Smooth muscle cell (in vitro differentiated cells): ENCODE results near the gene IL27RA. TPM values are rescaled to one million over a fixed set of nuclear protein-coding genes. Genes with fewer than 3 reads are reported as not detected.

Experiments used
- DNase-seq: peaks from one replicate; lab custom pipeline; 2025; ENCODE audit not compliant: unreplicated experiment; lab: John Stamatoyannopoulos, UW
- H2AFZ ChIP-seq: fragments of 200-600 bp; sonication (generic); 2 replicates; pipeline ENCODE4 v1.6.0; 2016; ENCODE audit warnings: antibody characterized with exemption, low read depth, mild to moderate bottlenecking
- H3F3A ChIP-seq: fragments of 200-600 bp; sonication (generic); 2 replicates; pipeline ENCODE4 v1.6.0; 2017; ENCODE audit warnings: antibody characterized with exemption, low read depth
- H3K27ac ChIP-seq: fragments of 200-600 bp; sonication (generic); 2 replicates; pipeline ENCODE4 v1.5.1; 2016; ENCODE audit warnings: low read depth, mild to moderate bottlenecking
- H3K27me3 ChIP-seq: fragments of 200-600 bp; sonication (generic); 2 replicates; pipeline ENCODE4 v1.6.1; 2016; ENCODE audit warnings: low read depth, mild to moderate bottlenecking
- H3K36me3 ChIP-seq: fragments of 200-600 bp; sonication (generic); 2 replicates; pipeline ENCODE4 v1.5.1; 2016; ENCODE audit warnings: low read depth
- H3K4me1 ChIP-seq: fragments of 200-600 bp; sonication (generic); 2 replicates; pipeline ENCODE4 v1.5.1; 2016; ENCODE audit warnings: low read depth
- H3K4me2 ChIP-seq: fragments of 200-600 bp; sonication (generic); 2 replicates; pipeline ENCODE4 v1.6.0; 2016; ENCODE audit warnings: mild to moderate bottlenecking
- H3K4me3 ChIP-seq: fragments of 200-600 bp; sonication (generic); 2 replicates; pipeline ENCODE4 v1.5.1; 2016; ENCODE audit warnings: mild to moderate bottlenecking
- H3K79me2 ChIP-seq: fragments of 200-600 bp; sonication (generic); 2 replicates; pipeline ENCODE4 v1.6.0; 2016; ENCODE audit warnings: low read depth, mild to moderate bottlenecking
- H3K9ac ChIP-seq: fragments of 200-600 bp; sonication (generic); 2 replicates; pipeline ENCODE4 v1.6.0; 2016; ENCODE audit warnings: low read depth
- H3K9me3 ChIP-seq: fragments of 200-600 bp; sonication (generic); replicated peaks from 2 replicates; pipeline ENCODE4 v1.5.1; 2016; ENCODE audit warnings: low read depth
- H4K20me1 ChIP-seq: fragments of 200-600 bp; sonication (generic); 2 replicates; pipeline ENCODE4 v1.6.0; 2016; ENCODE audit warnings: low read depth
- WGBS: methylation state at CpG from one replicate; pipeline ENCODE4 v1.1.7; 2016; ENCODE audit warnings: low lambda C conversion rate; 5-methylcytosine and 5-hydroxymethylcytosine counted together
- polyA plus RNA-seq: library from polyadenylated mRNA; unstranded; fragments of >200 nt; fragmentation: Nextera tagmentation; extraction: Ambion mirVana; gene quantifications from 2 replicates; pipeline ENCODE4 v1.2.1, GENCODE V29; 2016
- total RNA-seq: library from RNA; depleted of rRNA; stranded (reverse); fragments of >200 nt; gene quantifications from 2 replicates; pipeline ENCODE4 v1.2.3, GENCODE V29; 2014
- TF ChIP-seq, protein P1 (sequence below): fragments of 200-600 bp; sonication (generic); IDR thresholded peaks from 2 replicates; pipeline ENCODE4 v1.5.1; 2017; ENCODE audit warnings: borderline replicate concordance, mild to moderate bottlenecking, antibody characterized with exemption; ENCODE audit not compliant: insufficient read depth, poor library complexity, severe bottlenecking

Gene IL27RA
- total and polyA plus RNA-seq, 2 experiments from 2014 or later = 3.1 to 3.8 TPM

DNA sequence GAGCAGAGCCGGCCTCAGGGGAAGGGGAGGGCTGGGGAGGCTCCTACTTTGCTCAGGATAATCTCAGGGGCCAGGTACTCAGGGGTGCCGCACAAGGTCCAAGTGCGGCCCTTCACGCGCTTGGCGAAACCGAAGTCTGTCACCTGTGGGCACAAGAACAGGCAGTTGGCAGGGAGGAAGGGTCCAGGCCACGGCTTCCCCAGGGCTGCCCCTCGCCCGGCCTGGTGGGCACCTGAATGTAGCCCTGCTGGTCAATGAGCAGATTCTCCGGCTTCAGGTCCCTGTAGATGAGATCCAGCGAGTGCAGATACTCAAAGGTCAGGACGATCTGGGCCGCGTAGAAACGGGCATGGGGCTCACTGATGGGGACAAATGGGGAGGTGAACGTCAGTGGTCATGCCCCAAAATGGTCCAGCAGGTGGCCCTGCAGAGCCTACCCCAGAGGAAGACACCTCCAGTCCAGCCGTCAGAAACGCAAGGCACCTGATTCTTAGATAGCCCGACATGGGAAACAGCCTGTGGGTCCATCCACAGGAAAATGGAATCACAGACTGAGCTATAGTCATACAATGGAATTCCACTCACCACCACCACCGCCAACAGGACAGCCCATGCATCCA, 66.1 kb downstream of the IL27RA start:
- no peak overlapping the region for H3K4me3 ChIP-seq
- no peak overlapping the region for H3K27ac ChIP-seq
- H3K27me3 ChIP-seq = no peaks in the 10 kb centered on the region
- H3K79me2 ChIP-seq = no peaks in the 10 kb centered on the region
- H3K36me3 ChIP-seq = no peaks in the 10 kb centered on the region
- no peak for DNase-seq
- no peaks in the 10 kb centered on the region for H3K4me1 ChIP-seq
- H3K9me3 ChIP-seq = no peaks in the 10 kb centered on the region
- TF ChIP-seq, protein P1, sequence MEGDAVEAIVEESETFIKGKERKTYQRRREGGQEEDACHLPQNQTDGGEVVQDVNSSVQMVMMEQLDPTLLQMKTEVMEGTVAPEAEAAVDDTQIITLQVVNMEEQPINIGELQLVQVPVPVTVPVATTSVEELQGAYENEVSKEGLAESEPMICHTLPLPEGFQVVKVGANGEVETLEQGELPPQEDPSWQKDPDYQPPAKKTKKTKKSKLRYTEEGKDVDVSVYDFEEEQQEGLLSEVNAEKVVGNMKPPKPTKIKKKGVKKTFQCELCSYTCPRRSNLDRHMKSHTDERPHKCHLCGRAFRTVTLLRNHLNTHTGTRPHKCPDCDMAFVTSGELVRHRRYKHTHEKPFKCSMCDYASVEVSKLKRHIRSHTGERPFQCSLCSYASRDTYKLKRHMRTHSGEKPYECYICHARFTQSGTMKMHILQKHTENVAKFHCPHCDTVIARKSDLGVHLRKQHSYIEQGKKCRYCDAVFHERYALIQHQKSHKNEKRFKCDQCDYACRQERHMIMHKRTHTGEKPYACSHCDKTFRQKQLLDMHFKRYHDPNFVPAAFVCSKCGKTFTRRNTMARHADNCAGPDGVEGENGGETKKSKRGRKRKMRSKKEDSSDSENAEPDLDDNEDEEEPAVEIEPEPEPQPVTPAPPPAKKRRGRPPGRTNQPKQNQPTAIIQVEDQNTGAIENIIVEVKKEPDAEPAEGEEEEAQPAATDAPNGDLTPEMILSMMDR = no peak
- H4K20me1 ChIP-seq = no peaks in the 10 kb centered on the region
- H2AFZ ChIP-seq = no peak overlapping the region
- no peak overlapping the region for H3K9ac ChIP-seq
- 93% methylated on average over 20 of the region's 21 CpGs for WGBS
- no peak overlapping the region for H3K4me2 ChIP-seq
- H3F3A ChIP-seq = no peaks in the 10 kb centered on the region

DNA sequence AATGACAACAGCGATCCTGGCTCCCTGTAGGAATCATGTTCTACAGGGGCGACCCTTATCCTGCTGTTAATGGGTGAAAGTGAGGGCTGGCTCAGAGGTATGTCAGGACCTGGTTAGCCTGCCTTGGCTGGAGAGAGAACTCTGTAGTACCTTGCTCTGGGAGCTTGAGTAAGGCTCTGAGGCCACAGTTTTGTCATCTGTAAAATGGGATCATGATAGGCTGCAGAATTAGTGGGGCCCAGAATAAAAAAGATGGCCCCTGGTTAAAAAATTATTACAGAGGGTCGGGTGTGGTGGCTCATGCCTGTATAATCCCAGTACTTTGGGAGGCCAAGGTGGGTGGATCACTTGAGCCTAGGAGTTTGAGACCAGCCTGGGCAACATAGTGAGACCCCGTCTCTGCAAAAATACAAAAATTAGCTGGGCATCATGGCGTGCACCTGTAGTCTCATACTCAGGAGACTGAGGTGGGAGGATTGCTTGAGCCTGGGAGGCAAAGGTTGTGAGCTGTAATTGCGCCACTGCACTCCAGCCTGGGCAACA, 69.5 kb downstream of the IL27RA start:
- no peaks in the 10 kb centered on the region for H3K79me2 ChIP-seq
- no peak overlapping the region for H3K4me2 ChIP-seq
- H3F3A ChIP-seq = no peaks in the 10 kb centered on the region
- no peak overlapping the region for H3K9ac ChIP-seq
- no peaks in the 10 kb centered on the region for H3K27me3 ChIP-seq
- no peaks in the 10 kb centered on the region for H3K4me1 ChIP-seq
- H4K20me1 ChIP-seq = no peaks in the 10 kb centered on the region
- no peak overlapping the region for H3K4me3 ChIP-seq
- WGBS = over 99% methylated on average over 6 of the region's 6 CpGs
- DNase-seq = no peak
- no peaks in the 10 kb centered on the region for H3K36me3 ChIP-seq
- H3K9me3 ChIP-seq = no peaks in the 10 kb centered on the region
- H2AFZ ChIP-seq = no peak overlapping the region
- TF ChIP-seq, protein P1 = no peak
- no peak overlapping the region for H3K27ac ChIP-seq

DNA sequence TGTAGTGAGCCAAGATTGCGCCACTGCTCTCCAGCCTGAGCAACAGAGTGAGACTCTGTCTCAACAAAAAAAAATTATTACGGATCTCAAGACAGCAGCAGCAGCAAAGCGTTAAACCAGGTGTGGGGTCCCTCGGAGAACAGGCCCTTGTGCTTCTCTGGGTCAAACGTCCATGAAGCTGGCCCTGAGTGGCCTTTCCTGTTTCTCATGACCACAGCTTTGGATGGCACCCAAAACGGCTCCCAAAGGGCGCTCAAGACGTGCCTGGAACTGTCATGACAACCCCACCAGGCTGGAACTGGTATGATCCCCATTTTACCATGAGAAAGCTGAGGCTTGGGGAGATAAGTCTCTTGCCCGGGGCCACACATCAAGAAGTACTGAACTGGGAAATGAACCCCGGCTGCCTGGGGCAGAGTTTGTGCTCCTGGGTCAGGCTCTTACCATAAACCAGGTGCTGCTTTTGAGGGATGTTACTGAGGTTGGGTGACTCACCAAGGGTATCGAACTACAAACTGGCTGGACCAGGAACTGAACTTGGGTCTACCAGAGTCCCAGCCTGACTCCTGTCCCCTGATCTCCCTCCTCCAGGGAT, 70.6 kb downstream of the IL27RA start:
- TF ChIP-seq, protein P1 = no peak
- Histone ChIP-seq H3K4me2 (no peak overlapping the region), H3K4me1 (no peaks in the 10 kb centered on the region), H3K9me3 (no peaks in the 10 kb centered on the region), H3F3A (no peaks in the 10 kb centered on the region), H3K36me3 (no peaks in the 10 kb centered on the region), H3K4me3 (no peak overlapping the region), H3K27me3 (no peaks in the 10 kb centered on the region), H2AFZ (no peak overlapping the region), H3K9ac (no peak overlapping the region), H3K79me2 (no peaks in the 10 kb centered on the region), H3K27ac (no peak overlapping the region), H4K20me1 (no peaks in the 10 kb centered on the region)
- no peak for DNase-seq
- WGBS = 94% methylated on average over 11 of the region's 11 CpGs
